ENCODE measurements around the gene SMC2.

Gene SMC2

DNA sequence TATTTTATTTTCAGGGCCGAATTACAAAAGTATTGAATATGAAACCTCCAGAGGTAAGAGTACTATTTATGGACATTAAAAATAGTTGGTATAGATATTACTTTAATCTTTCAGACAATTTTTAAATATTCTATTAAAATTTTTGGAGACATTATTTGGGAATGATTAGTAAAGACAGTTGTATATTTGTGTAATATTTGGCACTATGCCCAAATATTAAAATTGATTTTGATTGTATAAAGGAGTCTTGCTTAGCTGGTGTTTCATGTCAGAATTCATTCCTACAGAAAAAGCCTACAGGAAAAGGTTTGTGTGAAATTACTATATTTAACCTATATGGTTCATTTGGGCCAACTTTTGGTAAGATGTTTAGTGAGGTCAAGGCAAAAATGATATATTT, 5.5 kb downstream of the SMC2 start:
- no peak overlapping the region for H3K9ac ChIP-seq (ENCODE audit: low read depth in 1 of 2, low read length in 2 of 2)

DNA sequence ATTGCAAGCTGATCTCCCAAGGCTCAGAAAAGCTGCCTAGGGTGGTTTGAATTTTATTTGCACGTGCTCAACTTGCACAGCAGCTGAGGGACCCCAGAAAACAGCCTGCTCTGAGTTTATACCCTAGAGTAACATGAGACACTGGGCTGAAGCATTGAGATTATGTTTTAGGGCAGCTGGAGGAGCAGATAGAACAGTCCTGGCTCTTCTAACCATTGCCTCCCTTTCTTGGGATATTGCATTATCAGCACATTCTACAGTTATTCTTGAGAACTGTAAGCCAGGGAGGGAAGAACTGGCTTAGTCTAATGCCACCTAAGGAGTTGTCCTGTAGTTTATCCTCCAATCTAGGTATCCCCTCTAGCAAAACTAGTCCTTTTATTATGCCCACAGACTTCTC, 10.3 kb downstream of the SMC2 start:
- Histone ChIP-seq H3K27me3 (ENCODE audit: control insufficient read depth in 2 of 2, insufficient read depth in 2 of 2, low read length in 2 of 2) (no peaks in the 10 kb centered on the region), H3K27ac (ENCODE audit: low read depth in 2 of 2, low read length in 2 of 2) (no peak overlapping the region), H3K4me3 (ENCODE audit: low read length in 2 of 2) (no peak overlapping the region), H3K4me1 (ENCODE audit: control insufficient read depth in 2 of 2, insufficient read depth in 2 of 2, low read length in 2 of 2) (no peaks in the 10 kb centered on the region), H3K36me3 (ENCODE audit: control insufficient read depth in 2 of 2, insufficient read depth in 2 of 2, low read length in 2 of 2) (peaks cover 24 to 40% of the 10 kb centered on the region in 2 donors), H3K9me3 (ENCODE audit: control insufficient read depth in 2 of 2, low read length in 2 of 2) (no peaks in the 10 kb centered on the region), H3K9ac (ENCODE audit: low read depth in 1 of 2, low read length in 2 of 2) (no peak overlapping the region)

More for the DNA sequence above, 5.5 kb downstream of the SMC2 start:
- H3K4me1 ChIP-seq (ENCODE audit: control insufficient read depth in 2 of 2, insufficient read depth in 2 of 2, low read length in 2 of 2), result peaks cover 0 to 3% of the 10 kb centered on the region in 2 donors
- H3K27me3 ChIP-seq (ENCODE audit: control insufficient read depth in 2 of 2, insufficient read depth in 2 of 2, low read length in 2 of 2), result no peaks in the 10 kb centered on the region
- no peak overlapping the region for H3K4me3 ChIP-seq (ENCODE audit: low read length in 2 of 2)
- H3K36me3 ChIP-seq (ENCODE audit: control insufficient read depth in 2 of 2, insufficient read depth in 2 of 2, low read length in 2 of 2), result peaks cover 19 to 20% of the 10 kb centered on the region in 2 donors
- H3K27ac ChIP-seq (ENCODE audit: low read depth in 2 of 2, low read length in 2 of 2), result no peak overlapping the region
- H3K9me3 ChIP-seq (ENCODE audit: control insufficient read depth in 2 of 2, low read length in 2 of 2), result no peaks in the 10 kb centered on the region

DNA sequence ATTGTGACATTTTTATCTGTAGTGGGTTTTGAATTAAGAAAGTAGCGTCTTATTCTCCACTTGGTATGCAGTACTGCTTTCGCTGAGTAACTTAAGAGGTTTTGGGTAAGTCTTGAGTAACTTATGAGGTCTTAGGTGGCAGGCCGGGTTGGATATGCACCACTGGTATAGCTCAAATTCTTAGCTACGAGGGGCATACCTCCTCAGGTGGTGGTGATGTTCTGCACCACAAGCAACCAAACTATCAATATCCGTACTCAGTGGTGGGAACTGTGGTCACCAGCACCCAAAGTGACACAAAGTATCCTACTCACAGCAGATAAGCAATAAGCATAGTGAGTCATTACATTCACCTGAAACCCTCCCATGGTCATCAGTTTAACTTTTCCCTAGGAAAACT, 13.7 kb downstream of the SMC2 start:
- peaks cover 10 to 32% of the 10 kb centered on the region in 2 donors for H3K36me3 ChIP-seq (ENCODE audit: control insufficient read depth in 2 of 2, insufficient read depth in 2 of 2, low read length in 2 of 2)
- H3K27ac ChIP-seq (ENCODE audit: low read depth in 2 of 2, low read length in 2 of 2), result no peak overlapping the region
- H3K4me1 ChIP-seq (ENCODE audit: control insufficient read depth in 2 of 2, insufficient read depth in 2 of 2, low read length in 2 of 2), result no peaks in the 10 kb centered on the region
- H3K27me3 ChIP-seq (ENCODE audit: control insufficient read depth in 2 of 2, insufficient read depth in 2 of 2, low read length in 2 of 2), result no peaks in the 10 kb centered on the region
- H3K9ac ChIP-seq (ENCODE audit: low read depth in 1 of 2, low read length in 2 of 2), result no peak overlapping the region
- no peaks in the 10 kb centered on the region for H3K9me3 ChIP-seq (ENCODE audit: control insufficient read depth in 2 of 2, low read length in 2 of 2)
- H3K4me3 ChIP-seq (ENCODE audit: low read length in 2 of 2), result no peak overlapping the region

DNA sequence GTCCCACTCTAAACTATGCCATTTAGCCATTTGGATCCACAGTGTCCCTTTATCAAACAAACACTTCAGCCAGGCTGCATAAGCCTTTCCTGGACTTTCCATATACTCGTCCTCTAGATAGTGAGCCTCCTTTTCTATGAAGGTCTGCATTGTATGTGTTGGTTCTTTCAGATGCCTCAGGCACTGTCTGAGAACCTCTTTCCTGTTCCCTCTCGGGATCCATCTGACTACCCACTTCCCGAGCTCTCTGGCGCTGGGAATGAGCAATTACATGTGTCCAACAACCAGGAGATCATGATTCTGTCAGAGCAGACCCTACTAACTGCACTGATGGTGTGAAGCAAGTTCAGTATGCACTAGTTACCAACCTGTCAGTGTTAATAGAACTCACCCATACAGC, 14.2 kb downstream of the SMC2 start:
- Histone ChIP-seq H3K9me3 (ENCODE audit: control insufficient read depth in 2 of 2, low read length in 2 of 2) (no peaks in the 10 kb centered on the region), H3K4me1 (ENCODE audit: control insufficient read depth in 2 of 2, insufficient read depth in 2 of 2, low read length in 2 of 2) (no peaks in the 10 kb centered on the region), H3K36me3 (ENCODE audit: control insufficient read depth in 2 of 2, insufficient read depth in 2 of 2, low read length in 2 of 2) (peaks cover 8 to 32% of the 10 kb centered on the region in 2 donors), H3K27me3 (ENCODE audit: control insufficient read depth in 2 of 2, insufficient read depth in 2 of 2, low read length in 2 of 2) (no peaks in the 10 kb centered on the region), H3K9ac (ENCODE audit: low read depth in 1 of 2, low read length in 2 of 2) (no peak overlapping the region), H3K4me3 (ENCODE audit: low read length in 2 of 2) (no peak overlapping the region), H3K27ac (ENCODE audit: low read depth in 2 of 2, low read length in 2 of 2) (no peak overlapping the region)

DNA sequence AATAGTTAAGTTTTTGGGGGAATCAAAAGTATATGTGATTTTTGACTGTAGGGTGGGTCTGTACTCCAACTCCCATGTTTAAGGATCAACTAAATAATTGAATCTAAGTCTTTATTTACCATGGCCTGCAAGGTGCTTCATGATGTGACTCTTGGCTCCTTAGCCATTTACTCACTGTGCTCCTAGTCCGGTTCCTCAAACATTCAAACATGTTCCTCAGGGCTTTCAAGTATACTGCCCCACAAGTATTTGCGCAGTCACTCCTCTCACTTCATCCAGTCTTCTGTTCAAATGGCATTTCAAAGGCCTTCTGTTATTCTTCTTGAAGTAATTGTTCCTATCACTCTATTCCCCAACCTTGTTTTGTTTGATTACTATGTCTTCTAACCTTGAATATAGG, 16.4 kb downstream of the SMC2 start:
- H3K9me3 ChIP-seq (ENCODE audit: control insufficient read depth in 2 of 2, low read length in 2 of 2), result no peaks in the 10 kb centered on the region
- peaks cover 7 to 23% of the 10 kb centered on the region in 2 donors for H3K36me3 ChIP-seq (ENCODE audit: control insufficient read depth in 2 of 2, insufficient read depth in 2 of 2, low read length in 2 of 2)
- H3K27me3 ChIP-seq (ENCODE audit: control insufficient read depth in 2 of 2, insufficient read depth in 2 of 2, low read length in 2 of 2), result no peaks in the 10 kb centered on the region
- no peak overlapping the region for H3K9ac ChIP-seq (ENCODE audit: low read depth in 1 of 2, low read length in 2 of 2)
- H3K4me1 ChIP-seq (ENCODE audit: control insufficient read depth in 2 of 2, insufficient read depth in 2 of 2, low read length in 2 of 2), result no peaks in the 10 kb centered on the region
- H3K27ac ChIP-seq (ENCODE audit: low read depth in 2 of 2, low read length in 2 of 2), result no peak overlapping the region
- H3K4me3 ChIP-seq (ENCODE audit: low read length in 2 of 2), result no peak overlapping the region

DNA sequence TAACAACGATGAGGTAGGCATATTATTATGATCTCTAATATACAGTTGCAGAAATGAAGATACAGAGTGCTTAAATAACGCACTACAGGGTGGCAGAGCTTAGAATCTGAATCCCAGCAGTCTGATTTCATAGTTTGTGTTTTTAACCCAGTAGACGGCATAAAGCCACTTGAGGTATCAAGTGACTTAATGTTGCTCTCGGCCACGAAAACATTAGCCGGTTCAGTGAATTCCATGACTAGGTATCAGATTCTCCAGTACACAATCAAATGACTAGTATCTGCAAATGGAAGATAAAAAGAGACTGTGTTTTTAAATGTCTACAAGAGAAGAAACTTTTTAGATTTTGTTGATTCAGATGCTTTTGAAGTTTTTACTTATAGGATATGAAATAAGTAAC, 24.8 kb downstream of the SMC2 start:
- Histone ChIP-seq H3K9me3 (ENCODE audit: control insufficient read depth in 2 of 2, low read length in 2 of 2) (no peaks in the 10 kb centered on the region), H3K9ac (ENCODE audit: low read depth in 1 of 2, low read length in 2 of 2) (no peak overlapping the region), H3K4me1 (ENCODE audit: control insufficient read depth in 2 of 2, insufficient read depth in 2 of 2, low read length in 2 of 2) (no peaks in the 10 kb centered on the region), H3K27ac (ENCODE audit: low read depth in 2 of 2, low read length in 2 of 2) (no peak overlapping the region), H3K36me3 (ENCODE audit: control insufficient read depth in 2 of 2, insufficient read depth in 2 of 2, low read length in 2 of 2) (peaks cover 11 to 19% of the 10 kb centered on the region in 2 donors), H3K4me3 (ENCODE audit: low read length in 2 of 2) (no peak overlapping the region), H3K27me3 (ENCODE audit: control insufficient read depth in 2 of 2, insufficient read depth in 2 of 2, low read length in 2 of 2) (no peaks in the 10 kb centered on the region)

DNA sequence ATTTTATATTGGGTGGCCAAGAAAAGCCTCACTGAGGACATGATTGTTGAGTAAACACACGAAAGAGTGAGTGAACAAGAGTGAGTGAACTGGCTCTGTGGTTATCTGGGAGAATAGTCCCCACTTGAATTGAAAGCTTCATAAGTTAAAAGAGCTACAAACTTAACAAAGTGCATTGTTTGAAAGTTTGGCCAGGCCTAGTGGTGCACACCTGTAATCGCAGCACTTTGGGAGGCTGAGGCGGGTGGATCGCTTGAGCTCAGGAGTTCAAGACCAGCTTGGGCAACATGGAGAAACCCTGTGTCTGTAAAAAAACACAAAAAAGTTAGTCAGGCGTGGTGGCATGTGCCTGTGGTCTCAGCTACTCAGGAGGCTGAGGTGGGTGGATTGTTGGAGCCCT, 26.9 kb downstream of the SMC2 start:
- no peaks in the 10 kb centered on the region for H3K4me1 ChIP-seq (ENCODE audit: control insufficient read depth in 2 of 2, insufficient read depth in 2 of 2, low read length in 2 of 2)
- H3K27me3 ChIP-seq (ENCODE audit: control insufficient read depth in 2 of 2, insufficient read depth in 2 of 2, low read length in 2 of 2), result no peaks in the 10 kb centered on the region
- H3K9ac ChIP-seq (ENCODE audit: low read depth in 1 of 2, low read length in 2 of 2), result no peak overlapping the region
- H3K4me3 ChIP-seq (ENCODE audit: low read length in 2 of 2), result no peak overlapping the region
- no peaks in the 10 kb centered on the region for H3K9me3 ChIP-seq (ENCODE audit: control insufficient read depth in 2 of 2, low read length in 2 of 2)
- H3K27ac ChIP-seq (ENCODE audit: low read depth in 2 of 2, low read length in 2 of 2), result no peak overlapping the region
- H3K36me3 ChIP-seq (ENCODE audit: control insufficient read depth in 2 of 2, insufficient read depth in 2 of 2, low read length in 2 of 2), result peaks cover 15 to 31% of the 10 kb centered on the region in 2 donors

DNA sequence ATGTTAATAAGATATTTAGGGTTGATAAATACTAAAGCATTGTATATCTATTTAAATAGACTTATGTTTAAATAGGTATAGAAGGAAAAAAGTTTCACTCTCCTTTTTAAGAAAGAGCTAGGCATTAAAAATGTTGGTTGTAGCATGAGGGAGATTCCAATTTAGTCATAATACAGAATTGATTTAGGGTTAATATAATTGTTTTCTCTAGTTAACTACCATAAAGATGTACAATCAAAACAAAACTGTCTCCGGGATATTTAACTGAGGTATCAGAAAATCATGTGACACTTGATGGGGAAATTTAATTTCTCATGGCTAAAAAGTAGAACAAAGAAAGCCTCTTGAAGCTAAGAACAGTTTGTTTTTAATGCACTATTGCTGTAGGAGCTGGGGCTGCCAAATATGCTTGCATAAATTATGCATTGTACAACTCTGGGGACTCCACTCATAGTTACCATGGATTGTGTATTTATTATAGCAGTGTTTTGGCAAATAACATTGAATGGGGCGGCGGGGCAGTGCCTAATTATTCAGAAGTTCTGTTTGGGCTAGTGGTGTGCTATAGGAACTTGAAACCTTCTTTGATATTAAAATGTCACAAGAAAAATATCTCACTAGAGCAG, 44.2 kb downstream of the SMC2 start:
- no peak overlapping the region for H3K27ac ChIP-seq (ENCODE audit: low read depth in 2 of 2, low read length in 2 of 2)
- no peaks in the 10 kb centered on the region for H3K27me3 ChIP-seq (ENCODE audit: control insufficient read depth in 2 of 2, insufficient read depth in 2 of 2, low read length in 2 of 2)
- H3K9ac ChIP-seq (ENCODE audit: low read depth in 1 of 2, low read length in 2 of 2), result no peak overlapping the region
- no peaks in the 10 kb centered on the region for H3K9me3 ChIP-seq (ENCODE audit: control insufficient read depth in 2 of 2, low read length in 2 of 2)
- H3K4me1 ChIP-seq (ENCODE audit: control insufficient read depth in 2 of 2, insufficient read depth in 2 of 2, low read length in 2 of 2), result no peaks in the 10 kb centered on the region
- H3K36me3 ChIP-seq (ENCODE audit: control insufficient read depth in 2 of 2, insufficient read depth in 2 of 2, low read length in 2 of 2), result peaks cover 8 to 16% of the 10 kb centered on the region in 2 donors
- no peak overlapping the region for H3K4me3 ChIP-seq (ENCODE audit: low read length in 2 of 2)

DNA sequence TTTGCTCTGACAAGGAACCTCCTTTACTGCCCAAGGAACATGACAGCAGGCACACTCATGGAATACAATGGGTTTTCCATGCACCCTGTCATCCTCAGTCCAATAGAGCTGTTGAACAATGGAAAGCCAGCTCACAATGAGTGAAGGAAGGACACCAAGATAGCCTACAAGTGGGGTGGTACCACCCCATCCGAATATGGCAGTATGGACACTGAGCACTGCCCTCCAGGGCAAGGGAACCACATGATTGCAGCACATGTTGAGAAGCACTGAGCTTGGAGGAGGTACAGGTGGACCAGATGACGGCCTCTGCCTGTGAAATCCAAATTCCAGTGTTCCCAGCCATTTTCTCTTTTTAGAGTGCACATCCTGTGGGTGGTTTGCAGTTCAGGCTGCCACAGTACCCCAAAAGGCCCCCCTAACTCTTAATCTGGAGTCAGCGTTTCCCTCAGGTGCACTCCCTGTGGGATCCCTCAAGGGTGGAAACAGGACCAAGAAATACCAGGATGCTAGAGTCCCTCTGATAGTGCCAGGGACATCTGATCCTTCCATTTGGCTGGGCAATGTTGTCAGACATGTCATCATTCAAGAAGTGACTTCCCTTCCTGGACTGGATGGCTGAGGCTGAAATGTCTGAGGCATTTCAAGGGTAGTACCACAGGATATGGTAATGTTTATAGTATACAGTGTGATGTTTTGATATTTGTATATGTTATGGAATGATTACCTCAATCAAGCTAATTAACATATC, 48.9 kb downstream of the SMC2 start:
- Histone ChIP-seq H3K27me3 (ENCODE audit: control insufficient read depth in 2 of 2, insufficient read depth in 2 of 2, low read length in 2 of 2) (no peaks in the 10 kb centered on the region), H3K27ac (ENCODE audit: low read depth in 2 of 2, low read length in 2 of 2) (no peak overlapping the region), H3K9me3 (ENCODE audit: control insufficient read depth in 2 of 2, low read length in 2 of 2) (no peaks in the 10 kb centered on the region), H3K36me3 (ENCODE audit: control insufficient read depth in 2 of 2, insufficient read depth in 2 of 2, low read length in 2 of 2) (no peaks in the 10 kb centered on the region), H3K9ac (ENCODE audit: low read depth in 1 of 2, low read length in 2 of 2) (no peak overlapping the region), H3K4me1 (ENCODE audit: control insufficient read depth in 2 of 2, insufficient read depth in 2 of 2, low read length in 2 of 2) (no peaks in the 10 kb centered on the region), H3K4me3 (ENCODE audit: low read length in 2 of 2) (no peak overlapping the region)

DNA sequence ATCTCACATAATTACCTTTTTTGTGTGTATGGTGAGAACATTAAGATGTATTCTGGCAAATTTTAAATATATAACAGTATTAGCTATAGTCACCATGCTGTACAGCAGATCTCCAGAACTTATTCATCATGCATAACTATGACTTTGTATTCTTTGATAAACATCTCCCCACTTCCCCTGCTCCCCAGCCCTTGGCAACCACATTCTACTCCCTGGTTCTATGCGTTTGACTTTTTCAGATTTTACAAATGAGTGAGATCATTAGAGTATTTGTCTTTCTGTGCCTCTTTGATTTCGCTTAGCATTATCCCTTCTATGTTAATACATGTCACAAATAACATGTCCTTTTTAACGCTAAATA, 49.4 kb downstream of the SMC2 start:
- no peak overlapping the region for H3K4me3 ChIP-seq (ENCODE audit: low read length in 2 of 2)
- no peaks in the 10 kb centered on the region for H3K9me3 ChIP-seq (ENCODE audit: control insufficient read depth in 2 of 2, low read length in 2 of 2)
- H3K27ac ChIP-seq (ENCODE audit: low read depth in 2 of 2, low read length in 2 of 2), result no peak overlapping the region
- H3K9ac ChIP-seq (ENCODE audit: low read depth in 1 of 2, low read length in 2 of 2), result no peak overlapping the region
- no peaks in the 10 kb centered on the region for H3K4me1 ChIP-seq (ENCODE audit: control insufficient read depth in 2 of 2, insufficient read depth in 2 of 2, low read length in 2 of 2)
- H3K27me3 ChIP-seq (ENCODE audit: control insufficient read depth in 2 of 2, insufficient read depth in 2 of 2, low read length in 2 of 2), result no peaks in the 10 kb centered on the region
- no peaks in the 10 kb centered on the region for H3K36me3 ChIP-seq (ENCODE audit: control insufficient read depth in 2 of 2, insufficient read depth in 2 of 2, low read length in 2 of 2)
